ENCODE measurements around the gene HNF1A. TPM values are rescaled to one million over a fixed set of nuclear protein-coding genes. Genes with fewer than 3 reads are reported as not detected.

HNF1A gene
- total RNA-seq, 2 donors from 2014 or later, result 0.49 TPM; not detected in 1

GRCh38 chr12:120998435-120998834 is 20.1 kb downstream of the HNF1A start:
- H3K36me3 ChIP-seq, result peaks cover 4% of the 10 kb centered on the region
- TF ChIP-seq, protein P1, sequence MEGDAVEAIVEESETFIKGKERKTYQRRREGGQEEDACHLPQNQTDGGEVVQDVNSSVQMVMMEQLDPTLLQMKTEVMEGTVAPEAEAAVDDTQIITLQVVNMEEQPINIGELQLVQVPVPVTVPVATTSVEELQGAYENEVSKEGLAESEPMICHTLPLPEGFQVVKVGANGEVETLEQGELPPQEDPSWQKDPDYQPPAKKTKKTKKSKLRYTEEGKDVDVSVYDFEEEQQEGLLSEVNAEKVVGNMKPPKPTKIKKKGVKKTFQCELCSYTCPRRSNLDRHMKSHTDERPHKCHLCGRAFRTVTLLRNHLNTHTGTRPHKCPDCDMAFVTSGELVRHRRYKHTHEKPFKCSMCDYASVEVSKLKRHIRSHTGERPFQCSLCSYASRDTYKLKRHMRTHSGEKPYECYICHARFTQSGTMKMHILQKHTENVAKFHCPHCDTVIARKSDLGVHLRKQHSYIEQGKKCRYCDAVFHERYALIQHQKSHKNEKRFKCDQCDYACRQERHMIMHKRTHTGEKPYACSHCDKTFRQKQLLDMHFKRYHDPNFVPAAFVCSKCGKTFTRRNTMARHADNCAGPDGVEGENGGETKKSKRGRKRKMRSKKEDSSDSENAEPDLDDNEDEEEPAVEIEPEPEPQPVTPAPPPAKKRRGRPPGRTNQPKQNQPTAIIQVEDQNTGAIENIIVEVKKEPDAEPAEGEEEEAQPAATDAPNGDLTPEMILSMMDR (IDR thresholded peaks at IDR 0.05), result no peak
- DNase-seq (ENCODE audit: low spot score), result no peak
- H3K4me3 ChIP-seq, result no peak overlapping the region
- no peak for ATAC-seq (ENCODE audit: insufficient number of reproducible peaks, low FRiP score, low read depth)
- H3K4me1 ChIP-seq (ENCODE audit: control insufficient read depth in 1 of 2, low read depth in 2 of 2), result peaks cover 5 to 9% of the 10 kb centered on the region in 2 donors
- no peak overlapping the region for H3K27ac ChIP-seq
- no peaks in the 10 kb centered on the region for H3K27me3 ChIP-seq (replicated peaks; ENCODE audit: insufficient read depth)
- H3K9me3 ChIP-seq, result no peaks in the 10 kb centered on the region

- peaks cover 5 to 9% of the 10 kb centered on the region in 2 donors for H3K4me1 ChIP-seq (ENCODE audit: control insufficient read depth in 1 of 2, low read depth in 2 of 2)
- H3K27ac ChIP-seq, result no peak overlapping the region
- H3K27me3 ChIP-seq (replicated peaks; ENCODE audit: insufficient read depth), result no peaks in the 10 kb centered on the region
- H3K9me3 ChIP-seq, result no peaks in the 10 kb centered on the region
- peaks cover 15% of the 10 kb centered on the region for H3K36me3 ChIP-seq
- TF ChIP-seq, protein P1 (IDR thresholded peaks at IDR 0.05), result no peak
- H3K4me3 ChIP-seq, result no peak overlapping the region
- ATAC-seq (ENCODE audit: insufficient number of reproducible peaks, low FRiP score, low read depth), result no peak
- no peak for DNase-seq (ENCODE audit: low spot score)
These were observed 21.1 kb downstream of the HNF1A start for GRCh38 chr12:120999191-121000120.

- Histone ChIP-seq H3K9me3 (no peaks in the 10 kb centered on the region), H3K4me1 (ENCODE audit: control insufficient read depth in 1 of 2, low read depth in 2 of 2) (peaks cover 5 to 9% of the 10 kb centered on the region in 2 donors), H3K27ac (no peak overlapping the region), H3K4me3 (no peak overlapping the region), H3K27me3 (replicated peaks; ENCODE audit: insufficient read depth) (no peaks in the 10 kb centered on the region), H3K36me3 (peaks cover 19% of the 10 kb centered on the region)
- DNase-seq (ENCODE audit: low spot score) (no peak), ATAC-seq (ENCODE audit: insufficient number of reproducible peaks, low FRiP score, low read depth) (no peak)
- TF ChIP-seq, protein P1 (IDR thresholded peaks at IDR 0.05), result no peak
These were observed 22.2 kb downstream of the HNF1A start for GRCh38 chr12:121000530-121000929.

DNA sequence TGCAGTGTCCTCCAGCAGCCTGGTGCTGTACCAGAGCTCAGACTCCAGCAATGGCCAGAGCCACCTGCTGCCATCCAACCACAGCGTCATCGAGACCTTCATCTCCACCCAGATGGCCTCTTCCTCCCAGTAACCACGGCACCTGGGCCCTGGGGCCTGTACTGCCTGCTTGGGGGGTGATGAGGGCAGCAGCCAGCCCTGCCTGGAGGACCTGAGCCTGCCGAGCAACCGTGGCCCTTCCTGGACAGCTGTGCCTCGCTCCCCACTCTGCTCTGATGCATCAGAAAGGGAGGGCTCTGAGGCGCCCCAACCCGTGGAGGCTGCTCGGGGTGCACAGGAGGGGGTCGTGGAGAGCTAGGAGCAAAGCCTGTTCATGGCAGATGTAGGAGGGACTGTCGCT is 22.7 kb downstream of the HNF1A start:
- Histone ChIP-seq H3K9me3 (no peaks in the 10 kb centered on the region), H3K4me1 (ENCODE audit: control insufficient read depth in 1 of 2, low read depth in 2 of 2) (peaks cover 5 to 9% of the 10 kb centered on the region in 2 donors), H3K27ac (no peak overlapping the region), H3K27me3 (replicated peaks; ENCODE audit: insufficient read depth) (no peaks in the 10 kb centered on the region), H3K4me3 (no peak overlapping the region), H3K36me3 (peaks cover 19% of the 10 kb centered on the region)
- ATAC-seq (ENCODE audit: insufficient number of reproducible peaks, low FRiP score, low read depth), result no peak
- TF ChIP-seq, protein P1 (IDR thresholded peaks at IDR 0.05), result no peak
- no peak for DNase-seq (ENCODE audit: low spot score)

DNA sequence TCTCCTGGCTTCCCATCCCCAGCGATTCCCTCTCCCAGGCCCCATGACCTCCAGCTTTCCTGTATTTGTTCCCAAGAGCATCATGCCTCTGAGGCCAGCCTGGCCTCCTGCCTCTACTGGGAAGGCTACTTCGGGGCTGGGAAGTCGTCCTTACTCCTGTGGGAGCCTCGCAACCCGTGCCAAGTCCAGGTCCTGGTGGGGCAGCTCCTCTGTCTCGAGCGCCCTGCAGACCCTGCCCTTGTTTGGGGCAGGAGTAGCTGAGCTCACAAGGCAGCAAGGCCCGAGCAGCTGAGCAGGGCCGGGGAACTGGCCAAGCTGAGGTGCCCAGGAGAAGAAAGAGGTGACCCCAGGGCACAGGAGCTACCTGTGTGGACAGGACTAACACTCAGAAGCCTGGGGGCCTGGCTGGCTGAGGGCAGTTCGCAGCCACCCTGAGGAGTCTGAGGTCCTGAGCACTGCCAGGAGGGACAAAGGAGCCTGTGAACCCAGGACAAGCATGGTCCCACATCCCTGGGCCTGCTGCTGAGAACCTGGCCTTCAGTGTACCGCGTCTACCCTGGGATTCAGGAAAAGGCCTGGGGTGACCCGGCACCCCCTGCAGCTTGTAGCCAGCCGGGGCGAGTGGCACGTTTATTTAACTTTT is 23.6 kb downstream of the HNF1A start:
- TF ChIP-seq, protein P1 (IDR thresholded peaks at IDR 0.05), result no peak
- Histone ChIP-seq H3K4me3 (no peak overlapping the region), H3K27me3 (replicated peaks; ENCODE audit: insufficient read depth) (no peaks in the 10 kb centered on the region), H3K9me3 (no peaks in the 10 kb centered on the region), H3K36me3 (peaks cover 19% of the 10 kb centered on the region), H3K4me1 (ENCODE audit: control insufficient read depth in 1 of 2, low read depth in 2 of 2) (peaks cover 5 to 9% of the 10 kb centered on the region in 2 donors), H3K27ac (no peak overlapping the region)
- no peak for DNase-seq (ENCODE audit: low spot score)
- ATAC-seq (ENCODE audit: insufficient number of reproducible peaks, low FRiP score, low read depth), result no peak

All from thoracic aorta (tissue), 2 donors.